Smooth muscle cell of the brain vasculature (primary cell): Measurements from ENCODE around the gene CUL3.
"Not testable (repeated sequence)": the region's sequence is repeated elsewhere in the genome, so short reads cannot be mapped to it uniquely, and the experiment has no call there.

ENCODE experiments used
- DNase-seq: peaks from one replicate; pipeline ENCODE4 v3.0.0-alpha.2; 2012; ENCODE audit warnings: low read depth, low spot score

CUL3 gene

DNA sequence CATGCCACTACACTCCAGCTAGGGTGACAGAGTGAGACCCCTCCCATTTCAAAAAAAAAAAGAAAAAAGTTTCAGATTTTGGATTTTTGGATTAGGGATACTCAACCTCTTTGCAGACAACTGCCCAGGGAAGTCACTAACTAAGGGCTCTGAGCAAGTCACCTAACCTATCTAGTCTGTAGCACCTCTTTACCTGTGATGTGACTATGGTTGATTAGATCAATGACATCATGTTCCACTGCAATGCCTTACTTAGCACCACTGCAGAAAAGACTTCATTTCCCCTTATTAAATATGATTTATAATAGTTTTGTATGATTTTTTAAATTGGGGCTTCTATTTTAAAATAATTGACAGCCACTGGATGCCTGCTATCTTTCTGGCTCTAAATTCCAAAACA, 41.2 kb downstream of the CUL3 start:
- no peak for DNase-seq

DNA sequence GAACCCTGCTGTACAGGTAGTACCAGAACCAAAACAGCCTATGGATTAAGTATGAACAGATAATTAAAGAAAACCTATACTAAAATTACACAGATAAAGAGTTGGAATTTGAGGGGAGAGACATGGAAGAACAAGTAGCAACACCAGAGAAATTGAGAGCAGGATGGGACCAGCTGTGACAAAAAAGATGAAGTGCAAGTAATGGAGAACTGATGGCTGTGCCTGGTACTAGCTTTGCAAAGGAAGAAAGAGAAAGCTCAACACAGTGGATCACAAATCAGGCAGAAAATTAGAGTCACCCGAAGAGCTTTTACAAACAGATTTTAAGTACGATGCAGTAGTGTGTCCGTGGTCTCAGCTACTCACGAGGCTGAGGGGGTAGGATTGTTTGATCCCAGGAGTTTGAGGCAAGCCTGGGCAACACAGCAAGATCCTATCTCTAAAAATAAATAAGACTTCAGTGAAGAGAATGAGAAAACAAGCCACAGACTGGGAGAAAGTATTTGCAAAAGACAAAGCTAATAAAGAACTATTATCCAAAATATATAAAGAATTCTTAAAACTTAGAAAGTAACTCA, 46.5 kb downstream of the CUL3 start:
- DNase-seq, result no peak

DNA sequence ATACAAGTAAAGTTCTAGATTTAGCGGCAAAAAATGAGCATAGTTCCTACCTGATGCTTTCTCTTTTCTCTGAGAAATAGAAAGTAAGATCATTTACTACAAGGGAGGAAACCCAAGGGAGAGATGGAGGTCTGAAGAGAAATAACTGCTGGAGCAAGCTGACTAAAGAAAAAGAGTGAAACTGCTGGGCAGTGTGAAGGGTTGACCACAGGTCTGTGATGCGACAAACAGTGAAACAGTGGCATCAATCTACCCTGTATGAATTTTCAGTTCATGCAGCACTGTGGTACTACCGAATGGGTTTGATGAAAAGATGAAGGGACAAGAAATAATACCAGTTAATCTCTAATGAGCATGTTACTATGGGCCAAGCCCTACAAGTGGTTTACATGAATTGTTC, 52.2 kb downstream of the CUL3 start:
- DNase-seq, result no peak

DNA sequence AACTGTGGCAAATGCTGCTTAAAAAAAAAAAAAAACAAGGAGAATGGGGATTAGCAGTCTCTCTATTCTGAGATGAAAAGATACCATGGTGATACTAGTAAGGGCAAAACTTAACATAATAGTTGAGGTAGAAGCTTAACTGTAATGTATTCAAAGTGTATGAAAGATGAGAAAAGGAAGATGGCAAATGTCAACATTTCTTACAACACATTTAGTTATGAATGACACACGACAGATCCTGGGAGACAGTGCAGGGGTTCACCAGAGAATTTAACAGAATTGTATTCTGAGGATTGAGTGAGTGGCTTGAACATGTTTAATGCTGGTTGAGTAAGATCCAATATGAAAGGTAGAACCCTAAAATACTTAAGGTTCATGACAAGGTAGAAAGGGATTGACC, 52.7 kb downstream of the CUL3 start:
- DNase-seq, result no peak

DNA sequence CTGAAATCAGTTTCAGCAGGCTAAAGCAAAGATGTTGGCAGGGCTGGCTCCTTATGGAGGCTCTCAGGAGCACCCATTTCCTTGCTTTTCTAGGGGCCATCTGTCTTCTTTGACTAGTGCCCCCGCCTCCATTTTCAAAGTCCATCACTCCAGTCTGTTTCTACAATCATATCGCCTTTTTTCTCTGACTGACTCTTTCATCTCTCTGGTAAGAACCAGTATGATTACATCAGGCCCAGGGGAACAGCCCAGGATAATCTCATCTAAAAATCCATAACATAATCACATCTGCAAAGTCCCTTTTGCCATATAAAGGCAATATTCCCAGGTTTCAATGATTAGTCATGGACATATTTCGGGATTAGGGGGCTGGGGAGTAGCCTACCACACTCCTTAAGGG, 57.0 kb downstream of the CUL3 start:
- DNase-seq, result no peak

DNA sequence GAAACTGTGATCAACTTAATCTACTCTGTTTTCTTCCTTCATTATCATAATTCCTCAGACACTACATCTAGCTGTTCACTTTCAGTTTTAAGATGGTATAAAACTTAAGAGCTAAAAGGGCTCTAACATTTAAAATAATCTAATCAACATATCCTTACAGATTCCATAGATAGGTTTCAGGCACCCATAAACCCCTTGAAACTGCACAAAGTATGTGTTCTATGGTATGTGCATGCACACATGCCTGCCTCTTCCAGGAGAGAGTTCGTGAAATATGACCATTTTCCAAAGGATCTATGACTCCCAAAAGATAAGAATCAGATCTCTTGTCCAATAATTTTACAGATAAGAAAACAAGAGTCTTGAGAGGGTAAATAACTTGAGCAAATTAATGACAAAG, 59.4 kb downstream of the CUL3 start:
- no peak for DNase-seq

DNA sequence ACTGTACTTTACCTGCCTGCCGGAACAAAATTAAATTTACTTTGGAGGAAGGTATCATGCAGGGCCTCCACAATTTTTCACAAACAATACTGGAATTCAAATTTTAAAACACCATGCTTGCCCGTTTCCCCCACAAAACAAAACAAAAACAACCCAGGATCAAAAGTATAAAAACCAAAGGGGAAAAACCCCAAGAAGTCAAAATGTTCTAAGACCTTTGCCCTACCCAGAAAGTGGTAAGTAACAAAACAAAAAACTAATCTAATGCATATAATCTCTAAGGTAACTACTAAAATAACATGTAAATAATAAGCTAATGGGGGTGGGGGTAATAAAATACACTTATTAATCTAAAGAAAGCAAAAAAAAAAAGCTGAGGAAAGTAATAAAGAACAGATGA, 60.5 kb downstream of the CUL3 start:
- DNase-seq, result no peak

DNA sequence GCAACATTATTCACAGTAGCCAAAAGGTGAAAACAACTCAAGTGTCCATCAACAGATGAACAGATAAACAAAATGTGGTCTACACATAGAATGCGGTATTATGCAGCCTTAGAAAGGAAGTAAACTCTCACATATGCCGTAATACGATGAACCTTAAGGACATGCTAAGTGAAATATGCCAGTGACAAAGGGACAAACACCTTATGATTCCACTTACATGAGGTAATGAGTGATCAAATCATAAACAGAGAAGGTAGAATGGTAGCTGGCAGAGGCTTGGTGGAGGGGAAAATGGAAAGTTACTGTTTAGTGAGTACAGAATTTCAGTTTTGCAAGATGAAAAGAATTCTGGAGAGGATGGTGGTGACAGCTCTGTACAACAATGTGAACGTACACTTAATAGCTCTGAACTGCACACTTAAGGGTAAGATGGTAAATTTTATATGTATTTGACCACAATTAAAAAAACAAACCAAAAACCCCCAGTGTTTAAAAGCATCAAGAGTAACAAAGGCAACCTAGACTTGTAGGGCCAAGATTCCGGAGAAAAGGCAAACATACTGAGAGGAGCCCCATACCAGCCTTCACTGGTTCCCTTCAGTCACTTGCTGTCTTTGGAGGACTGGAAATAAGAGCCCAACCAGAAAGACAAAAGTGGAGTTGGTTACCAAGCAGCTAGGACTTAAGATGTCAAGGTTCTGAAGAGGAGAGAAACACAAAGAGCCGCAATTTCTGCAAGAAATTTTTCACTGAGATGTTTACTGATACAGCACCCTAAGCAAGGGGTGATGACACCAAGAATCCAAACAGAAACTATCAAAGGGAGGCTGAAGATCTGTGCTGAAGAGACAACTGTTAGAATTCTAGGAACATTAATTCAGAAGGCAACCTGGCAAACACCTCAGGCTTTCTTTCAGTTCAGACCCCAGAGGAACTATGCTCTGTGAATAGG, 61.3 kb downstream of the CUL3 start:
- DNase-seq, result no peak

DNA sequence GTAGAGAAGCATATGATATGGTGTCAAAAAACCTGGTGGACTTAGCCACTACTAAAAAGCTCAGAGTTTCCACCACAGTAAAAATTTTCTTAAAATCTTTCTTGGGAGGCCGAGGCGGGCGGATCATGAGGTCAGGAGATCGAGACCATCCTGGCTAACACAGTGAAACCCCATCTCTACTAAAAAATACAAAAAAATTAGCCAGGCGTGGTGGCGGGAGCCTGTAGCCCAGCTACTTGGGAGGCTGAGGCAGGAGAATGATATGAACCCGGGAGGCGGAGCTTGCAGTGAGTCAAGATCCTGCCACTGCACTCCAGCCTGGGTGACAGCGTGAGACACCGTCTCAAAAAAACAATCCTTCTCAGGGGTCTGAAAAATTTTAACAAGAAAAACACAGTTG, 62.7 kb downstream of the CUL3 start:
- DNase-seq, result not testable (repeated sequence)

DNA sequence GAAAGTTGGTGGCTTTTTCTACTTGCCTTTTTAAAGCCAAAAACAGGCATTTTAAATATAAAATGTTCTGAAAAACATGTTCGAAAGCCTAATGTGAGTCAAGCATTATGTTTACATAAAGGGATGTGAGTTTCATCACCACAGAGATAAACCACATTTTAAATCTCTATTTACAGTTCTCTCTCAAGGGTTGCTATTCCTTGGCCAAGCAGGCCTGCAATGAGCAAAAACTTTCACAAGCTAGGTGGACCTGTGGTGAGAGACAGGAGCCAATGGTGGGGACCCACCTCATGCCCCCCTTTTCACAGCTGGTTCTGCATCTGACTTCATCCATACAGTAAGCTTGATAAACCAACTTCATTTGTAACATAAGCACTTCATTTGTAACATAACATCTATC, 65.1 kb downstream of the CUL3 start:
- DNase-seq, result peak; percentile 28

DNA sequence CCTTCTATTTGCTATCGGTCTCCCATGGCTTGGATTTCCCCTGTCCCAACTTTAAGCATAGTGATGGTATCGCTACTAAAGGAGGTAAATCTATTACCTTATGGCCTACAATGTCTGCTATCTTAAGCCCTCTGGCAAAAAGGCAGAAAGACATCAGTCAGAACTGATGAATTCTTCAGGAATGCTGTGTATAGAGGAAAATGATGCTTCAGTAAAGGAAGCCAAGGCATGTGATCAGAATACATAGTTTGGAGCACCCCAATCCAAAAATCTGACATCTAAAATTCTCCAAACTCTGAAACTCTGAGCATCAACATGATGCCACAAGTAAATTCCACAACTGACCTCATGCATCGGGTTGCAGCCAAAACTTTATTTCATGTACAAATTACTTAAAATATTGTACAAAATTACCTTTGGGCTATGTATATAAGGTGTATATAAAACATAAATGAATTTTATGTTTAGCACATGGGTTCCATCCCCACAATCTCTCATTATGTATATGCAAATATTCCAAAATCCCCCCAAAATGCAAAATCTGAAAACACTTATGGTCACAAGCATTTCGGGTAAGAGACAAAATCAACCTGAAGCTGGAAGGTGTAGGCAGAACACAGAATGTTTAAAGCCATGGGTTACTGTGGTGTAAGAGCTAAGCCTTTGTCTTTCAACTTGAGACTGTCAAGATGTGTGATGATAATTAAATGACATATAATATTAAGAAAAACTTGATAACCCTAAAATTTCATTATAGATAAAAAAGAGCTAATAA, 66.2 kb downstream of the CUL3 start:
- no peak for DNase-seq

DNA sequence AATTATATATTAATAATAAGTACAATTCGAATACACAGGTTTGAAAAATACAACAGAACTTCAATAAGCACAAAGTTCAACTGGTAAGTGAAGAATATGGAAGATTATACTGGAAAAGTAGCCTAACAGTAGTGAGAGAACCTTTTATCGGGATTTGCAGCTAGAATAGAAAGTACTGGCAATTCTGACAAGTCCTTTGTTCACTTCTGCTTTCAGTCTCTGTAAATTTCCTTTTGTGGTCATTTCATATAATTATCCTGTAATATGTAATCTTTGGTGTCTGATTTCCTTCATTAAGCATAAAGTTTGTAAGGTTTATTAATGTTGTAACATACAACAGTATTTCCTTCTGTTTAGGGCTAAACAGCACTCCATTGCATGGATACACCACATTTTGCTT, 67.2 kb downstream of the CUL3 start:
- DNase-seq, result no peak

DNA sequence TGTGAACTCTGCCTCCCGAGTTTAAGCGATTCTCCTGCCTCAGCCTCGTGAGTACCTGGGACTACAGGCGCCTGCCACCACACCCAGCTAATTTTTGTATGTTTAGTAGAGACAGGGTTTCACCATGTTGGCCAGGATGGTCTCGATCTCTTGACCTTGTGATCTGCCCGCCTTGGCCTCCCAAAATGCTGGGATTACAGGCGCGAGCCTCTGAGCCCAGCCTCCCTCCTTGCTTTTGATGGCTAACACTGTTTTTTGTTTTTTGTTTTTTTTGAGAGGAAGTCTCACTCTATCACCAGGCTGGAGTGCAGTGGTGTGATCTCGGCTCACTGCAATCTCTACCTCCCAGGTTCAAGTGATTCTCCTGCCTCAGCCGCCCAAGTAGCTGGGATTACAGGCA, 68.8 kb downstream of the CUL3 start:
- not testable (repeated sequence) for DNase-seq

DNA sequence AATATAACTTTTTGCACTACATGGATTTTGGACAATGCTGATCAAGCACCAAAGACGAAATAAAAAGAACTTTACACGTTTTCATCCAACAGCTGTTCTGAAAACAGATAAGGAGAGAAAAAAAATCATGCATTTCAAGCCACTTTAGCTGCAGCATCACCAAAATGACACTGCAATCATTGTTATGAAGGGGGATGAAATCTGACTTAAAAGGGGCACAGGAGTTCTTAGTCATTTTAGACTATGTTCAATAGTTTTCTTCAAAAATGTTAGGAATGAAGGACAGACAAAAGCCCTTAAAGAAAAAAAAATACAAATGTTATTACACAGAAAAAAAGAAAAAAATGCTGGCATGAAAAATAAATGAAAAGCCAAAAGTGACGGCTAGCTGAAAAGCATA, 71.2 kb downstream of the CUL3 start:
- DNase-seq, result no peak

DNA sequence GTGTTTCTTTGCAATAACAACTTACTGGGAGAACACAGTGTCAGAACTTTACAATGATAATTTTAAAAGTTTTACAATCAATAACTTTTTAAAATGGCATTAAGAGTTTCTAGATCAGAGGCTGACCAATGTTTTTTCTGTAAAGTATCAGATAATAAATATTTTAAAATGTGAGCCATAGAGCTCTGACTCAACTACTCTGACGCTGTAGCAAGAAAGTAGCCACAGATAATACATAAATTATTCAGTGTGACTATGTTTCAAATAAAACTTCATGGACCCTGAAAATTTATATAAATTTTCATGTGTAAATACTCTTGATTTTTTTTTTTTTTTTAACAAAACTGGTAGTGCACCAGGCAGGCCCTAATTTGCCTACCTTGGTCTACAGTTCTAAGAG, 77.4 kb downstream of the CUL3 start:
- DNase-seq, result no peak

DNA sequence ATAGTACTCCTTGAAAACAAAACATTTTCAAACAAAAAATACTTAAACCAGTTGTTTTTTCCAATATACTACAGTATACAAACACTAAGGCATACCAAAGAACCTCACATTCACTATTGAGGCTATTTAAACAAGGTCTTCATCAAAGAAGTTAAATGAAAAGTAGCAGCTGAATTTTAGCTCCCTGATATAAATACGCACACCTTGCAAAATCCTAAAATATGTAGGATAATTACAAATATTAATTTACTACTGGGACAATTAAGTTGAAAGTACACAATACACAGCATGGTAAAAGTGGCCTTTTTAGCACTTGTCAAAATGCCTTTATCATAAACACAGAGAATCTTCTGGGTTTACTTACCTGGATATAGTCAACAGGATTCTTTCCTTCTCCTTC, 78.7 kb downstream of the CUL3 start:
- no peak for DNase-seq

DNA sequence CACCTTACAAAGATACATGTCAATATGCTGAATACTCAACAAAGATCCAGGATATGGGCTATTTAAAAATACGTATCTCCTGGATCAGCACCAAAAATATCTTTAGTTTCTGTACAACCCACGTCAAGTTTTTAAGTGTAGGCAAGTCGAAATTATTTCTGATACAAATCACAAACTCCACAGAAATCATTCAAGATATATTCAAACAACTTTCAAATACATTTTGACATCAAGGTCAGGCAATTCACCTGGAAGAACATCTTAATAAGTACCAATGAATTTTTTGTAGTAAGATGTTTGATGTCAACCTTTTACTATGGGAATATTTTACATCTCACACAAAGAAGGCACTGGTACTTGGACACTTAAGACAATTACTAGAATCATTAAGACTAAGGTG, 86.2 kb downstream of the CUL3 start:
- DNase-seq, result no peak

DNA sequence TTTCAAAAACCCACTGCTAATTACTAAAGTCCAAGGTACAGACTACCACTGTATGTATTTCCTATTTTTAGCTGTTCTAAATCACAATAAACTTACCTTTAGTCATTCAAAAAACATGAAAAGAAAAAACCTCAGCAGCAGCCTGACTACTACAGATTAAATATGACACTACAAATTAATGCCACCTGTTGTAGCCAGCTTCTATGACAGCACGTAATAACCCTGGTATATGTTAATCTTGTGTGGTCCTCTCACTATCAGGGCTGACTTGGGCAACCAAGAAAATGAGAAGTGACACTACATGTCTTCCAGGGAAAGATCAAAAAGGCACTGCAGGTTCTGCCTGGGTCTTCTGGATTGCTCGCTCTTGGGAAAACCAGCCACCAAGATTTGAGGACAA, 92.6 kb downstream of the CUL3 start:
- DNase-seq, result no peak

DNA sequence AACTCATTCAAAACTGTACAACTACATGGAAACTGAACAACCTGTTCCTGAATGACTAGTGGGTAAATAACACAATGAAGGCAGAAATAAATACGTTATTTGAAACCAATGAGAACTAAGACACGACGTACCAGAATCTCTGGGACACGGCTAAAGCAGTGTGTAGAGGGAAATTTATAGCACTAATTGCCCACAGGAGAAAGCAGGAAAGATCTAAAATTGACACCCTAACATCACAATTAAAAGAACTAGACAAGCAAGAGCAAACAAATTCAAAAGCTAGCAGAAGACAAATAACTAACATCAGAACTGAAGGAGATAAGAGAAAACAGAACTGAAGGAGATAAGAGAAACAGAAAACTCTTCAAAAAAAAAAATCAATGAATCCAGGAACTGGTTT, 97.2 kb downstream of the CUL3 start:
- not testable (repeated sequence) for DNase-seq

DNA sequence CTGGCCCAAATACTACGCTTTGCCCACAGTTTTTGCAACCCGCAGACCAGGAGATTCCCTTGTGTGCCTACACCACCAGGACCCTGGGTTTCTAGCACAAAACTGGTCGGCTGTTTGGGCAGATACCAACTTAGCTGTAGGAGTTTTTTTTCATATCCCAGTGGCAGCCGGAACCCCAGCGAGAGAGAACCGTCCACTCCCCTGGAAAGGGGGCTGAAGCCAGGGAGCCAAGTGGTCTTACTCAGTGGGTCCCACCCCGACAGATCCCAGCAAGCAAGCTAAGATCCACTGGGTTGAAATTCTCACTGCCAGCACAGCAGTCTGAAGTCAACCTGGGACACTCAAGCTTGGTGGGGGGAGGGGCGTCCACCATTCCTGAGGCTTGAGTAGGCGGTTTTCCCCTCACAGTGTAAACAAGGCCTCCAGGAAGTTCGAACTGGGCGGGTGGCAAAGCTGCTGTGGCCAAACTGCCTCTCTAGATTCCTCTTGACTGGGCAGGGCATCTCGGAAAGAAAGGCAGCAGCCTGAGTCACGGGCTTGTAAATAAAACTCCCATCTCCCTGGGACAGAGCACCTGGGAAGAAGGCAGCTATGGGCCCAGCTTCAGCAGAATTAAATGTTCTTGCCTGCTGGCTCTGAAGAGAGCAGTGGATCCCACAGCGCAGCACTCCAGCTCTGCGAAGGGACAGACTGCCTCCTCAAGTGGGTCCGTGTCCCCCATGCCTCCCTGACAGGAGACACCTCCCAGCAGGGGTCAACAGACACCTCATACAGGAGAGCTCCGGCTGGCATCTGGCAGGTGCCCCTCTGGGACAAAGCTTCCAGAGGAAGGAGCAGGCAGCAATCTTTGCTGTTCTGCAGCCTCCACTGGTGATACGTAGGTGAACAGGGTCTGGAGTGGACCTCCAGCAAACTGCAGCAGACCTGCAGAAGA, 99.8 kb downstream of the CUL3 start:
- peak; percentile 83 for DNase-seq

DNA sequence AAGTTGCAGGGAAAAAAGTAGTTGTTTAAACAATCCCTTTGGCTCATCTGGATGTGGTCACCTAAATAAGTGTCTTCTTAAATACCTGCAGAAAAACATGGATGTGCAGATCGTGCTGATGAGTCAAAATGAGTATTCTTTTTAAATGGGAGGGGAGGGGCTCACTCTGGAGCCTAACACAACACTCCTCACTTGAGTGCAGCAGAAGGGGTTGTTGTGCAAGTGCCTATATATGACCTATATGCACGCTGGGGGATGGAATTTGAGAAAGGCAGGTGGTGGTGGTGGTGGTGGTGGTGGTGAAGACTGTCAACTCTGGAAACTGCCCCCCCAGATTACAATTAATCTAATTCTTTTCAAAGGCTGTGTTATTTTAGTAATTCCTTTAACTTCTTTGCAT, 105.3 kb downstream of the CUL3 start:
- no peak for DNase-seq

DNA sequence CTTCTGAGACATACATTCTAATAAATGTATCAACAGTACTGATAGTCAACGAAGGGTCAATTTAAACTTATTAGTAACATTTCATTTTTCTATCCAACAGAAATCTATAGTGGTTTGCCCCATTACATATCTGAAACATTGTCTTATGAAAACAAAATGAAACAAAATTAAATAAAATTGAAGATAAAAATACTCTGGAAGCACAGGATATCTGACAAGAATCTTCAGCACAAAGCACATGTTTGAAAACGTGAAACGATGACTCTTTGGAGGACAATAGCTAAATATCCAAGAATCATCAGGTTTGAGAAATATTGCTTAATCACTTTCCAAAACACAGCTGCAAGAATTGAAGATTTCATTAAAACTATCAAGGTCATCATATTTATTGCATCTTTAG, 112.3 kb downstream of the CUL3 start:
- DNase-seq, result no peak
